ENCODE results near the gene DUSP6. TPM values are rescaled to one million over a fixed set of nuclear protein-coding genes. Genes with fewer than 3 reads are reported as not detected.

The DUSP6 gene
- total RNA-seq, 4 donors from 2014 or later: 31.0 to 40.2 (median 33.8) TPM

DNA sequence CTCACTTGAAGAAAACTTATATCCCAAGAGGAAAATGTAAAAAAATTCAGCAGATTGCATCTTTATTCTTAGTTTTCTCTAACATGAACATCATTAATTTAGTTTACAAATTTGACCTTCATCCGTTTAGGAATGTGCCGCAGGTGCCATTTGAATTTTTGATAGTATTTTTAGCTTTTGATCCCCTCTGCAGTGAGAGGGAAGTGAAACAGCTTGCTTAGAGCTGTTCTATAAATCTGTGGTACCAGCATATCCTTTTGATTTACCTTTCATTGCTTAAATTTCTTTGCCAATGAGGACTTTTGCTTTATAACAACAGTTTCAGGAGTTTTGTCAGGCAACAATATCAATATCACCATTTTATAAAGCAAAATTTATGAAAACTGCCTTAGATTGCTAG lies 32.7 kb downstream of the DUSP6 start:
- Histone ChIP-seq H3K36me3 (no peaks in the 10 kb centered on the region), H3K4me1 (peaks cover 3 to 9% of the 10 kb centered on the region in 2 donors), H3K27ac (no peak overlapping the region), H3K4me3 (replicated peaks in 1 of 3) (no peak overlapping the region), H3K27me3 (no peaks in the 10 kb centered on the region), H3K9me3 (no peaks in the 10 kb centered on the region)
- intact Hi-C loops (cut with DNase I): no loop called here
- no peak for DNase-seq
- TF ChIP-seq POLR2A (IDR thresholded peaks at IDR 0.05): no peak
- no peak for TF ChIP-seq CTCF (IDR thresholded peaks at IDR 0.05)
- WGBS, 2 donors: 85 to 89% methylated on average over 2 of the region's 2 CpGs

DNA sequence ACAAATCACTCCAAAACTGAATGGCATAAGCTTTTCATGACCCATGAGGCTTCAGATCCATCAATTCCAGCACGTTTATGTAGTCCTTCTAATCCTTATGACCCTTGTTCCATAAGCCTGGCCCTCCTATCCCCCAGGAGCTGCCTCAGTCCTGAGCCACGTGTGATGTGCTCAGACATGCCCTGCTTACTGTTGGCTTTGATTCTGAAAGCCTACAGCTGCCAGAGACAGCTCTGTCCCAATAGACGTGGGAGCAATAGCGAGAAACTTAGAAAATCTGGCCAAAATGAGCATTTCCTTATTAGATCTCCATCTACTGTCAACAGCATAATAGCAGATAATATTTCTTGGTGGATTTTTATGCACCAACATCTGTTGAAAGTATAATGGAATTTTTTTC lies 33.2 kb downstream of the DUSP6 start:
- Histone ChIP-seq H3K27me3 (no peaks in the 10 kb centered on the region), H3K36me3 (no peaks in the 10 kb centered on the region), H3K9me3 (no peaks in the 10 kb centered on the region), H3K27ac (no peak overlapping the region), H3K4me3 (replicated peaks in 1 of 3) (no peak overlapping the region), H3K4me1 (peaks cover 3 to 9% of the 10 kb centered on the region in 2 donors)
- intact Hi-C loops (cut with DNase I): no loop called here
- DNase-seq: no peak
- 59 to 66% methylated on average over 4 of the region's 4 CpGs for WGBS, 2 donors
- TF ChIP-seq CTCF (IDR thresholded peaks at IDR 0.05) (no peak), POLR2A (IDR thresholded peaks at IDR 0.05) (no peak)

- intact Hi-C loops (cut with DNase I): no loop called here
- Histone ChIP-seq H3K4me3 (replicated peaks in 1 of 3) (no peak overlapping the region), H3K27ac (peak overlapping the region in 1 of 3 donors; percentile 15)
These were observed 35.6 kb downstream of the DUSP6 start for GRCh38 chr12:89316705-89317139.

GRCh38 chr12:89314060-89314761 lies 38.1 kb downstream of the DUSP6 start:
- peaks cover 3 to 9% of the 10 kb centered on the region in 2 donors for H3K4me1 ChIP-seq
- 90 to 93% methylated on average over 3 of the region's 3 CpGs for WGBS, 2 donors
- H3K27ac ChIP-seq: no peak overlapping the region
- H3K27me3 ChIP-seq: no peaks in the 10 kb centered on the region
- TF ChIP-seq CTCF (IDR thresholded peaks at IDR 0.05) (no peak), POLR2A (IDR thresholded peaks at IDR 0.05) (no peak)
- no peaks in the 10 kb centered on the region for H3K36me3 ChIP-seq
- DNase-seq: no peak
- intact Hi-C loops (cut with DNase I): no loop called here
- H3K4me3 ChIP-seq (replicated peaks in 1 of 3): no peak overlapping the region
- H3K9me3 ChIP-seq: no peaks in the 10 kb centered on the region

More at GRCh38 chr12:89316705-89317139, 35.6 kb downstream of the DUSP6 start:
- 34 to 42% methylated on average over 4 of the region's 4 CpGs for WGBS, 2 donors
- TF ChIP-seq CTCF (IDR thresholded peaks at IDR 0.05): no peak
- TF ChIP-seq POLR2A (IDR thresholded peaks at IDR 0.05): no peak
- no peaks in the 10 kb centered on the region for H3K9me3 ChIP-seq
- no peaks in the 10 kb centered on the region for H3K36me3 ChIP-seq
- DNase-seq: no peak
- H3K4me1 ChIP-seq: peaks cover 3 to 9% of the 10 kb centered on the region in 2 donors
- no peaks in the 10 kb centered on the region for H3K27me3 ChIP-seq

DNA sequence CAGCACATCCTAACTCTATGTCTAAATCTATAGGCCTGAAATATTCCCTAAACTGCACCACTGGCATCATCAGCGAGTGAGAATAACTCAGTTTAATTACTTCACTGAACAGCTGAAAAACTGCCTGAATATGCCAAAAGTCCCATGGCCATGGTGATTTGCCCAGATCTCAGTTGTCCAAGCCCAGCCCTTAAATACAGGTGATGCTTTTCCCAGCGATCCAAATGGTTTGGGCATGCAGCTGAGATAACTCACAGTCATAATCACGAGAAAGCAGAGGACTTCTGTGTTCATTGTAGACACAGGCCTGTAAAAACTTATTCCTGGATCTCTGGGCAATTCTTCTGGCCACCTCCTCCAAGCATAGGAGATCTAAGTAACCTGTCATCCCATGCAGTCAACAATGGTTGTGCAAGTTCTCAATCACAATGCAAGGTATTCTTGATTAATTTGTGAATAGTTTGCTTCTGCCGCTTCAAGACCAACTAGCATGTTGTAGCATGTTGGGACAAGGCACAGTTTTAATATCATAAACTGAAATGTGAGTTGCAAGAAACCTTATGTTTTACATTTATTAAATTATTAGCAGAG lies 40.5 kb downstream of the DUSP6 start:
- H3K27ac ChIP-seq: no peak overlapping the region
- no peaks in the 10 kb centered on the region for H3K27me3 ChIP-seq
- no peaks in the 10 kb centered on the region for H3K36me3 ChIP-seq
- DNase-seq: no peak
- no peak for TF ChIP-seq CTCF (IDR thresholded peaks at IDR 0.05)
- no peak for TF ChIP-seq POLR2A (IDR thresholded peaks at IDR 0.05)
- H3K4me1 ChIP-seq: peaks cover 3 to 8% of the 10 kb centered on the region in 2 donors
- 92 to 97% methylated on average over 4 of the region's 4 CpGs for WGBS, 2 donors
- intact Hi-C loops (cut with DNase I): no loop called here
- no peaks in the 10 kb centered on the region for H3K9me3 ChIP-seq
- H3K4me3 ChIP-seq (replicated peaks in 1 of 3): no peak overlapping the region
